Transverse colon (tissue), 4 donors: ENCODE results near the gene SHROOM2.

Experiments used
- POLR2A ChIP-seq: fragments of 450-650 bp; IDR thresholded peaks from one replicate; pipeline ENCODE4 v1.6.1; 2016; ENCODE audit warnings: antibody characterized with exemption, mild to moderate bottlenecking, moderate library complexity
- POLR2AphosphoS5 ChIP-seq, 3 donors: sonication (generic); formaldehyde crosslinking; IDR thresholded peaks; one replicate each; pipeline ENCODE4 v1.6.1; 2016; ENCODE audit warnings: antibody characterized with exemption in 3 of 3
- TF ChIP-seq, protein P1 (sequence below), 5 experiments: fragments of 200-600 bp in 3 of 5; fragments of 450-650 bp in 2 of 5; sonication (generic) in 3 of 5; IDR thresholded peaks; 1 replicate in 2 of 5; 2 replicates in 3 of 5; pipeline ENCODE4 v1.5.1; 2016 to 2017; ENCODE audit warnings: antibody characterized with exemption in 5 of 5, inconsistent platforms in 3 of 5, mild to moderate bottlenecking in 2 of 5, moderate library complexity in 1 of 5

DNA sequence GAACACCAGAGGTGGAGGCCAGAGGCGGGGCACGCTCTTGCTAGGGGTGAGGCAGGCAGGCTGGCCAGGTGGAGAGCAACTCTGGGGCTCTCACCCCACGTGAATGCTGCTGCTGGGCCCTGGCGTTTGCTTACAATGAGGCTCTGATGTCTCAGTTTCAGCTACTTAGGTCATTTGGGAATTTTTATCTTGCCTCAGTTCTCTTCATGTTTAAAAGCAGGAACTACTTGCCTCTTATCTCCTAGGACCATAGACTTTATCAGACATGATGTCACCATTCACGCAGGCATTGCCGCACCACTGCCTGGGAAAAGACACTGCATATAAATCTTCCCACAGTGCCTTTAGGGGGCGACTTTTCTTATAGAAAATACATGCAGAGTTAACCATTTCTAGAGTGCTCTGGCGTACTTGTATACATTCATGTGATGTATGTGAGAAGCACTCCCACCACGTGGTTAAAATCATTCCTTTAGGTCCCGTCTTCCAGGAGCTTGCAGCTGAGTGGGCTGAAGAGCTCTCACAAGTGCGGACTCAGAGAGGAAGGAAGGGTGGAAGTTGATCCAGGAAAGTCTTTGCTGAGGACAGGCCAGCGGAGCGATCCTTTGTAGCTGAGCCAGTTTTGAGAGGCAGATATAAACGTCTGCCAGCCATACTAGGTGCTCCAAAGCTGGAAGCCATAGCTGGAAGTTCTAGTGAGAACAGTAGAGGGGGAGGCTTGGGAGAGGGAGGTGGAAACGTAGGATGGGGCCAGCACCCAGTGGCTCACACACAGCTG, 96.6 kb downstream of the SHROOM2 start:
- TF ChIP-seq, protein P1, sequence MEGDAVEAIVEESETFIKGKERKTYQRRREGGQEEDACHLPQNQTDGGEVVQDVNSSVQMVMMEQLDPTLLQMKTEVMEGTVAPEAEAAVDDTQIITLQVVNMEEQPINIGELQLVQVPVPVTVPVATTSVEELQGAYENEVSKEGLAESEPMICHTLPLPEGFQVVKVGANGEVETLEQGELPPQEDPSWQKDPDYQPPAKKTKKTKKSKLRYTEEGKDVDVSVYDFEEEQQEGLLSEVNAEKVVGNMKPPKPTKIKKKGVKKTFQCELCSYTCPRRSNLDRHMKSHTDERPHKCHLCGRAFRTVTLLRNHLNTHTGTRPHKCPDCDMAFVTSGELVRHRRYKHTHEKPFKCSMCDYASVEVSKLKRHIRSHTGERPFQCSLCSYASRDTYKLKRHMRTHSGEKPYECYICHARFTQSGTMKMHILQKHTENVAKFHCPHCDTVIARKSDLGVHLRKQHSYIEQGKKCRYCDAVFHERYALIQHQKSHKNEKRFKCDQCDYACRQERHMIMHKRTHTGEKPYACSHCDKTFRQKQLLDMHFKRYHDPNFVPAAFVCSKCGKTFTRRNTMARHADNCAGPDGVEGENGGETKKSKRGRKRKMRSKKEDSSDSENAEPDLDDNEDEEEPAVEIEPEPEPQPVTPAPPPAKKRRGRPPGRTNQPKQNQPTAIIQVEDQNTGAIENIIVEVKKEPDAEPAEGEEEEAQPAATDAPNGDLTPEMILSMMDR (IDR thresholded peaks at IDR 0.05), result no peak
- no peak for TF ChIP-seq POLR2AphosphoS5 (IDR thresholded peaks at IDR 0.05)
- no peak for TF ChIP-seq POLR2A
